Activated naive CD4-positive, alpha-beta T cell treated with anti-CD3 and anti-CD28 coated beads, Interleukin-2, amount 50 U/mL, for 16 hours (primary cell): ENCODE results near the gene NOTCH1.

Experiments used
- DNase-seq: peaks from one replicate; pipeline ENCODE4 v3.0.0-alpha.2; 2020

NOTCH1 gene

DNA sequence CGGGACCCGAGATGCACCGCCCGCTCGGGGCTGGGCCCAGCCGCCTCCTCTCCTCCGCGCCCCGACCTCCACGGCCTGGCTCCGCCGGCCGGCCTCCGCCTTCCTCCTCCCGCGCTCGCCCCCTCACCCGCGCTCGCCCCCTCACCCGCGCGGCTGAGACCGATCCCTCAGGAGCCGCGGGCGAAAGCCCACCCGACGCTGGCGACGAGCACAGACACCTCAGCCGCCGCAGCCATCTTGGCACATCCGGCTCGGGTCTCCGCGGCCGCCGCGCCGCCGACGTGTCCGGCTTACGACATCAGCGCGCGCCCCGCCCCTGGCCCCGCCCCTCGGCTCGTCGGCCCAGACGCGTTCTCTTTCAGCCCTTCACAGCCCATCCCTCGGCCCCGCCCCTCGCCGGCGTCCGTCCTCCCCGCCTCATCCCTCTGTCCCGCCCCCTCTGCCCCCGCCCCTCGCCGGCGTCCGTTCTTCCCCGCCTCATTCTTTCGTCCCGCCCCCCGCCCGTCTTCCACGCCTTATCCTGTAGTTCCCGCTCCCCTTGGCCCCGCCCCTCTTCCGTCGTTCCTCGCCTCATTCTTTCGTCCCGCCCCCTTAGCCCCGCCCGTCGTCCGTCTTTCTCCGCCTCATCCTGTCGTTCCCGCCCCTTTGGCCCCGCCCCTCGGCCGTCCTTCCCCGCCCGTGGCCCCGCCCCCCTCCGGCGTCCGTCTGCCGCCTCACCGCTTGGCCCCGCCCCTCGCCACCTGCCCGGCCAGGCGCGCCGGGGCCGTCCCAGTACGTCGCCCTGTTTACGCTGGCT is 62.9 kb downstream of the NOTCH1 start, which contains the start of gene SEC16A:
Gene SEC16A (minus strand): TSS at position 248 of the 796 bp plus-strand sequence. CDS start 5,425 bp downstream, outside the sequence.
- peak; percentile 100 for DNase-seq

DNA sequence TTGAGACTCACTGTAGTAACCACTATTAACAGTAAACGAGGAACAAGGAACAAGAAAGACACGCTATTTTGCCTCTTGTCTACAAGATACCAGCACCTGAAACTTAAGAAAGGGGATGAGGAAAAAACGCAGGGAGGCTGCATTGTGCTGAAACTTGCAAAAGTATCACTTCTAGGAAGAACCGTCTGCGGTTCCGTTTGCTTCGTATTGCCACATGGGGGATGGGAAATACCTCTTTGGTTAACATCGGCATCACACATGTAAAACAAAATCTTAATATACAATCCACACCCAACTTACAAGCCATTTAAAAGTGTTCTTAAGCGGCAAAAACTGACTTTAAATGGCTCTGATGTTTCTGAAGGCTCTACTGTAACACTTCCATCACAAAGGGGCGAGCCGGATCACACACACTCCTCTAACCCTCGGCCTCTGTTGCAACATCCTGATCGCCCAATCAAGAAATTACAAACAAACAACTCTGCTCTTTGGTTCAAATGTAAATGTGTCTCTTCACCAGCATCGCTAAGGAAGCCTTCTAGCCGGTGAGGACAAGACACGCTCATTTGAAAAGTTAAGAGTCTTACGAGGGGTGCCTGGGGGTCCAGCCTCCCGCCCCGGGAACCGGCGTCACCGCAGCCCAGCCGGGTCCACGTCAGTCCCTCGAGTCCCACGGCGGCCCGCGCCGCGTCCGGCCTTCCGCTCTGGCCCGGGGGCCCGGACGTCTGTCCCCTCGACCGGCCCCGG is 63.6 kb downstream of the NOTCH1 start:
- no peak for DNase-seq

DNA sequence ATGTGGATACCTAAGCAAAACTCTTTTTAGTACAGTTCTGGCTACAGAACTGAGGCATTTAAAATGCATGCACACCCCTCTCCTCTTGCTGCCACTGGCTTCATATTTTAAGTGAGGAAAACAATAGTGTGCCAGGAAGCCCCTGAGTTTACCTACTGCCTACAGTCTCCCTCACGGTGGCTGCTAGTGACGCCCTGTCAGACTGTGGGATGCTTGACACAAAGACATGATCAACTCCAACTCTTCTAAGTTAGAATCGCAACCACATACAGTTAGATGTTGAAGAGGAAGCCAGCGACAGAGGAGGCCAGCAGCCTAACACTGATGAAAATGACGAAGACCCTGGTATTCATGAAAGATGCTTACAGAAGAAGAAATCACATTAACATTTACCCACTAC is 64.3 kb downstream of the NOTCH1 start:
- no peak for DNase-seq

DNA sequence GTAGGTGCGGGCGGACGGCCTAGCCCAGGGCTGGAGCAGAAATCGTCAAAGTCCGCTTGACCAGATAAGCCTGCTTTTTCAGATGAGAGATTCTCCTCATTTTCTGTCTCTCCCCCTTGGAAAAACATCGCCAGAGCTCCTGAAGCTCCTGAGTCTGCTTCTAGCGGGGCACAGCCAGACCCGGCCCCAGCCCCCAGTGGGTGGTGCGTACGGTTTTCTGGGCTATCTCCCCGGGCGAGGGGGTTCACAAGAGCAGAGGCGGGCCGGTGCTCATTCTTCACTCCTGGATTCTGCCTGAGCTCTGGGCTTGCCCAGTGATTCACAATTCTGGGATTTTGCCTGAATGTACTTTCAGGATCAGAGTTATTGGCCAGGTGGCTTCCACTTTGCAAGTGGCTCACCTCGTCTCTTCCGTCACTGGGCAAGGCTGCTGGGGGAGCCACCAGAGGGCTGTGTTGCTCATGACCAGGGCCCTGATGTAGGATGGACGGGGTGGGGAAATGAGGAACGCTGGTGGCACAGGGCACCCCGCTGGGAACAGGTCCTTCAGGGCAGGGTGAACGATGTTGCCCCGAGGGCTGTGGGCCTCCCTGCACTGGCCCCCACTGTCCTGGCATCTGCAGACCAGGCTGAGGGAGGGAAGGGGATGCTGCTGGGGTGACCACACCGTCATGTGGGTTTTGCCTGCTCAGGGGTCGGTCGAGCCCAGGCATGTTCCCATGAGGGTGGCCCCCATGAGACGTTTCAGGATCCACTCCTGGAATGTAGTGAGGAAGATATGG is 69.3 kb downstream of the NOTCH1 start:
- DNase-seq = no peak

DNA sequence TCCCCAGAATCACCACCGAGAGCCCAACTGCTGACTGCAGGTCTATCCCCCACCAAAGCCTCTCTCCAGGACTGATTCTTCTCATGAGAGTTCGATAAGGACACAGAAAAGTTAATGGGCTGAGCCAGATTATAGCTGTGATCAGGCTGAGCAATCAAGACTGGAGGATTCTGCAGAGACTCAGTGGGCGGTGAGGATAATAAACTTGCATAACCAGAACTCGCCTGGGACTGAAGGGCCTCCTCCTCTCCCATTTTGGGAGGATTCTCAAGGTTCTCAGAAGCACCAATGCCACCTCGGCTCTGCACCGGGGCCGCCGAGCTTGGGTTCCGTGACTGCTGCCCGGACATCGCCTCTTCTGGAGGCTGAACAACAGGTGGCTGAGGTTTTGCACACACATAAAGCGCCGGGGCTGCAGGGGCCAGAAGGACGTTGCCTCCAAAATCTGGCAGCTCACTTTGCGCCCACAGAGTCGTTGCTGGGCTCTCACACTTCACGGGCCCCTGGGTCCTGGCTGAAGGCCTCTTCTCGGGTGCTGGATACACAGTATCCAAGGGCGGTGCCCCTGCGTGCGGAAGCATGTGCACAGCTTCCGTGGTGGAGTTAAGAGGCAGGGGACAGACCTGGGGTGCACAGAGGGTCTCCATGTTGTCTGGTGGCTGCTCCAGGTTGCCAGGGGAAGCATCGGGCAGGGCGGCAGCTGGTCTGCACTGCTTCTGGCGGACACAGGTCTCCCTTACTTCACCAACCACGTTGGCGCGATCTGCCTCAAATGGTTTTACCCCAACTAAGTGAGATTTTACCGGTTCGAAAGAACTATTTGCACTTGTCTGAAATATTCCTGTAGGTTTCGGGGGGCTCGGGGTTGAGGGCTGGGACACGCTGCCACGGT is 70.6 kb downstream of the NOTCH1 start:
- no peak for DNase-seq

DNA sequence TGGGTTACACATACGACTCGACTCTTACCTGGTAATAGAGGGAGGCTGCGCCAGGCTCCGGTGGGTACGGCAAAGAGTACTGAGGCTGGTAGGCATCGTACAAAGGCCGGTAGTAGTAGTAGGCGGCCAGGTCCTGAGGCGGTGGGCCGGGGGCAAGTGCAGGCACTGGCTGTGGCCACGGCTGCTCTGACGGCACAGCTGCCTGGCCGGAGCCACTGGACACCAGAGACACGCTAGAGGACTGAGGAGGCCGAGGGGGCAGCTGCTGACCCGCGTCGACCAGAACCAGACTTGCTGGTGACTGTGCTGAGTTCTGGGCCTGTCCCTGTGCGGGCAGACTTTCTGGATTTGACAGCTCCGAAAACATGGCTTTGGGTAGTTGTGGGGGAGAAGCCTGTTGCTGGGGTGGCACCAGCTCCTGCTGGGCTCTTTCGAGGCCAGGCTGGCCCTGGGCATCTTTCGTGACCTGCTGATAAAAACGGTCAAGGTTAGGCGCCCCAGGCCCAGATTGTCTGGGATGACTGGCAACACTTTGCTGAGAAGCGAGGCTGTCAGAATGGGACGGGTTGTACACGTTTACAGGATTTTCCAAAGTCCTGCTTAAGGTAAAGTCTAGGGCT is 71.7 kb downstream of the NOTCH1 start:
- DNase-seq = no peak

DNA sequence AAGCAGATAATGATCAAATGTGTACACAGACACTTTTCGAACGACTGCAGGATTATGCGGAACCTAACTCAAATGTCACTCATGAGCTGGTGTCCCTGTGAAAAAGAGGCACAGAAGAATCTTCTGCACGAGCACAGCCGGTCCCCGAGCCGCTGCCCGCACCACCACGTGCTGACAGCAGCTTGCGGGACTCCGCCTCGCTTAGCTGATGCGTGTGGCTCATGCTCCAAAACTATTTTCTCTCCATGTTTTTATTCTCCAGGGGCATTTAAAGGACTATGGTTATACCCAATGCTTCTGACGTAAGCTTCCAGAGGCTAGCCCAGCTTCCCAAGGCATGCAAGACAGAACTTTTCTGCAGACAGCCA is 72.5 kb downstream of the NOTCH1 start:
- DNase-seq = no peak

DNA sequence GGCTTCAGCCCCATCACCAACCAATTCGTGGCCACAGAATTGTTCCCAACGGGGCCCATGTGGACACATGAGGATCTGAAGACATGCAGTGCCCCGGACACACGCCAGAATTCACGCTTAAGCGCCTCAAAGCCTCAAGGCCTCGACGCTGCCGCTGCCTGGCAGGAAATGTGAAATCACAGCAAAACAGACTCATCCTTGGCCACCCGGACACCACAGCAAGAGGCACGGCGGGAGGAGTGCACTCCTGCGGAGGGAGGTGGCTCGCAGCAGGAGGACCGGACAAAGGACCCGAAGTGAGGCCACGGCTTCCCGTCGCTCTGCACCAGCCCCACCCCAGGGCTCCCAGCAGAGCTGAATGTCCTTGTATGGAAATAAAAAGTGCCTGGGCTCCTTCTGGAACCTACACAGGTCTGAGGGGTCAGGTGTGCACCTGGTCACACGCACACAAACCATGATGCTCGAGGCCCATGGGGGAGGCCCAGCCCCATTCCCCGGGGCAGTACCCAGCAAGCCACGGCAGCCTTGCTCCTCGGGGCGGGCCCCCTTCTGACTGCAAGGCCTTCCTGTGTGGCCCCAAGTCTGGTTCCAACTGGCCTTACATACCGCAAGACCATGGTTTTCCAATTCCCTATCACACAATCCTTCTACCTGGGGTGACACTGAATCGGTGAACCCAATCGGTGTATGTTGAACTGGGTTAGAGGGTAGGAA is 73.1 kb downstream of the NOTCH1 start:
- no peak for DNase-seq

DNA sequence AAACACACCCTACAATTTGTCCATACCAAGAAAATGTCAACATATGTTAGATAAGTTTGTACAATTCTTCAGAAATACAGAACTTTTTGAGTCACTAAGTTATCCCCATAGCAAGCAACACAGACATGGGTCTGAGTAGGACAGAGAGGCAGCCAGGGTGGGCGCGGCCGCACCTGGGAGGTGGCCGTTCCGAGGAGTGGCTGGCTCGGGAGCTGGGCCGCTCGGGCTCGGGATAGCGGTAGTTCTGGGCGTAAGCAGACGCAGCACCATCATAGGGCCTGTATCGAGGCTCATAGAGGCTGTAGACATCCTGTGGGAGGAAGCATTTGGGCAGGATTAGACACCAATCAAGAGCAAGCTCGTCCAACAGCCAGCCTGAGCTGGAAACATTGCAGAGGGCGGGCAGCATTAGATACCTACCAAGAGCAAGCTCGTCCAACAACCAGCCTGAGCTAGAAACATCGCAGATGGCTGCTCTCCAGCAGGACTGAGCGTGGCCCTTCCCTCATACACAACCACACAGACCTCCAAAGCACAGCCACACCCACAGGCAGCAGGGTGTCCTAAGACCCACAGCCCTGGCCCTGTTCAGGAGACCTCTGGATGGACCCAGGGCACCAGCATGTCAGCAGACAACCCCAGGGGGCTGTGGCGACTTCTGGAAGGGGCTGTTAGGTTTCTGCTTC is 73.9 kb downstream of the NOTCH1 start:
- DNase-seq = no peak

DNA sequence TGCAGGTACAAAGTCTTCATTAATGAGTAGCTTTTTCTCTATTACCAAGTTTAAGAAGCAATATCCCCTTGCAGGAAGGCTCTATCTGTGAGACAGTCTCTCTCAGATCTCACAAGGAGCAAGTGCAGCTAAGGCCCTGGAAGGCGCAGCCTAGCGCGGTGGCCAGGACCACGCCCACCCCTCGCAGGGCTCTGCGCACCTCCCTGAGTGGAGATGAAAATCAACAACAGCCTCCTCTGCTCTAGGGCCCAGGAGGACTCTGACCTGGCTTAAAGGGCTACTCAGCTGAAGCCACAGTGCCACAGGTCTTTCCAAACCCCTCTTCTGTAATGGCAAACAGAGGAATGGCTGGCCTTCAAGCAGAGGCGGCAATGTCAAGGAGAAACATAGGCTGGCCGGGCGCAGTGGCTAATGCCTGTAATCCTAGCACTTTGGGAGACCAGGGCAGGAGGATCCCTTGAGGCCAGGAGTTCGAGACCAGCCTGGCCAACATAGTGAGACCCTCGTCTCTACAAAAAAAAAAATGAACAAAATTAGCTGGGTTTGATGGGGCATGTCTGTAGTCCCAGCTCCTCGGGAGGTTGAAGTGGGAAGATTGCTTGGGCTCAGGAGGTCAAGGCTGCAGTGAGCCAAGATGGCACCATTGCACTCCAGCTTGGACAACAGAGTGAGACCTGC is 74.9 kb downstream of the NOTCH1 start:
- no peak for DNase-seq

DNA sequence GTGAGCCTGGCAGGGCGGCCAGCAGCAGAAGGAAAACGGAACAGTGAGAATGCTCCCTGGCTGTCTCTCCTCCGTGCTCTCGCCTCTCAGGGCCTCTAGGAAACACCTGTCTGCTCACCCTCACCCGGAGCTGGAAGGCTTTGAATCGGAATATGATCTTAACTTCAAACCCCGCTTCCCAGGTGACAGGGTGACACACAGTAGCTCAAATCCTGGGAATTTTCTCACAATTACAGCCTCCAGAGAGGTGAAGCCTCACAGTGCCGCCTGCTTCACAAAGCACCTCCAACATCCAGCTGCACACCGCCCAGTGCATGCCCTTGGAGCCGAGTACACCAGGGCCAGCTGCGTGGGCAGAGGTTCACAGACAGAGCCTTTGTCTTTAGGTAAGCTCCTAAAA is 75.5 kb downstream of the NOTCH1 start:
- DNase-seq = no peak

DNA sequence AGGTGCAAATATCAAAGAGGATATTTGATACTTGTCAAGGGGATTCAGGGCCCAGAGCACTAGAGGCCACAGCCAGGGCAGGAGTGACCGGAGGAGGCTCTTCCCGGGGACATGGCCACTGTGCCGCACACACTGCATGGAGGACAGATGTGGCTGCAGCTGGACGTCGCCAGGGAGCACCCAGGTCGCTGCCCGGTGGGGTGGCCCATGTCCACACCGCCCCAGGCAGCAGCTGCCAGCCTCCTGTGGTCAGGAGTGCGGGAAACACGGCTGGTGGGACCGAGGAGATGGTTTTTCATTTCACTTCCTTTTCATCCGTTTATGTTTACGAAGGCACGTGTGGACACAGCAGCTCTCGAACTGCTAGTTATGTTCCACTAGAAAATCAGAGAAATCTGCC is 78.1 kb downstream of the NOTCH1 start:
- no peak for DNase-seq

DNA sequence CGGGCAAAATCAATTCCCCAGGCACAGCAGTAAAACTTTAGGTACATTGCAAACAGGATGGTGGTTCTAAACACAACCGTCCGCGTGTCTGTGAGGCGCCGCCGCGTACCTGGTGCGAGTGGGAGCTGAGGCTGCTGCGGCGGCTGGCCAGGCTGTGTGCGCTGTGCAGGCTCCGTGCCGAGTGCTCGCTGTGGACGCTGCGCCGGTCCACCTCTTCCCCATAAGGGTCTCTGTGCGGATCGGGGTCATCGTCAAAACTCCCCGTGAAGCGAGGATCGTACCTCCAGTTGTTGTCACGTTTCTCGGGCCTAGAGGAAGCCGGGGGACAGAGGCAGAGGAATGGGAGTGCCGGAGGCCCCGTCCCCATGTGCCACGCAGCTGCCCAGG is 79.7 kb downstream of the NOTCH1 start:
- DNase-seq = no peak

DNA sequence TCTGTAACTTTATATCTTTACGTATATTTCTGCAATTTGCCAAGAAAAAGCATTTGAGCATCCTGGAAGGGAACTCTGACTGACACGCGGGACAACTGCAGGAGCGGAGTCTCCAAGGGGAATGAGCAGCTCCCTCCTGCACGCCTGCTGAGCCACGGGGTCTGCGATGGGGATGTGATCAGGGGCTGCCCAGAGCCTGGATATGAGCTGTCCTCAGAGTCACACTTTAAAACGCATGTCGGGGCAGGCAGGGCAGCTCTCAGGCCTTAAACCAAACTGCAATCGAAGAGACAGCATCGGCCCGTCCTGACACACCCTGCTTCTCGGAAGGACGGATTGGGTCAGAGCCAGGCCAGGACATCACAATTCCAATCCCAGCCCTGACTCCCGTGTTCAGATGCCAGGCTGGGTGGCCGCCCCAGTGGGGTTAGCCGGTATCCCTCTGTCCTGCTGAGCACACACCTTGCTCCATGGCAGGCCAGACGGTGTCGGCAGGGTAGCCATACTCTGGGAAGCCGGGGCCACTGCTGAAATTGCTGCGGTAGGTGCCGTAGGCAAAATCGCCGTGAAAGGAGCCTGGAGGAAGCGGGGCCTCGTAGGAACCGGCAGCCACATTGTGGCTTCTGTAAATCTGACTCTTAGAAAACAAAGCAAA is 80.2 kb downstream of the NOTCH1 start:
- DNase-seq = no peak

DNA sequence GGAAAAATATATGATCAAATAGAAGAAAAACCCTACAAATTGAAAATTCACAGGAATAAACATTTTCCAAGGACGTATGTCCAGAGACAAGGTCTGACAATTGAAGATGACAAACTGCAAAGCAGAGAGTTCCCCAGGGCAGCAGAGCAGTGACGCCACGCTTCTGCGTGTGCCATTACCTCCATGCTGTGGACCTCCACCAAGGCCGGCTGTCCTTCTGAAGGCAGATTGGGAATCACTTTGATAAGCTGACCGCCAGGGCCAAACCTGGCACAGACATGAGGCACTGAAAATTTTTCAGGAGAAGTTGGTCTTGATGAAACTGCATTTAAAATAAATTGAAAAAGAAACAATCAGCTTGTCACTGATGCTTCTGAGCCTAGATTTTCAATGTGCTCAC is 81.6 kb downstream of the NOTCH1 start:
- no peak for DNase-seq

DNA sequence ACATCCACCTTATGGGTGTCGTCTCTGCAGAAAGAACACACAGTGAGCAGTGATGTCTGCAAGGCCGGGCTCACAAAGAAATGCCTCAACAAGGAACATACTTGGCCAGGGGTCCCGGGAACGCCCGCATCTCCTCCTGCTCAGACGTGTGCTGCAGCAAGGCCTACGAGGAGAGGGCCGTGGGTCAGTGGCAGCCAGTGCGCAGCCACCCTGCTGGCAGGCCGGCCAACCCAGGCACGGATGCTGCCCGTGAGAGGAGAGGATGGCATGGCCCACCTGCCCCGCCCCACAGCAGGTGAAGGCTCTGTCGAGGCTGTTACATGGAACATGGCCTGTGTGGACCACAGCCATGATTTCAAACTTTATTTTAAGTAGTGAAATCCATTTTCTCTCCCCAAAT is 82.3 kb downstream of the NOTCH1 start:
- DNase-seq = no peak

DNA sequence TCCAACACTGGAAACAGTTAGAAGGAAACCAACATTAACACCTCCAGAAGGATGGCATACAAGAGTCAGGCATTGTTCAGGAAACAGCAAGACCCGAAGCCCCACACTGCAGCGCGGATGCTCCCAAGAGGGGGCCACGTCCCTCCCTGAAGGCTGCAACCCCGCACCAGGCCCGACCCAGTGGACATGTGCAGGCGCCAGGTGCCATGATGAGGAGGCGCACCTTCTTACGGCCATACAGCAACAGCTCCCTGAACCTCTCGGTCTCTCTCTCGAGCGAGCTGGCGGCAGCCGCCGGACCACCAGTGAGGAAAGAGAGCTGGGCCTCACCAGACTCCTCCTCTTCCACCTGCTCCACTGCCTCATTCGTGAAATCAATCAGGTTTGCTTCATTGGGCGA is 83.2 kb downstream of the NOTCH1 start:
- DNase-seq = no peak

DNA sequence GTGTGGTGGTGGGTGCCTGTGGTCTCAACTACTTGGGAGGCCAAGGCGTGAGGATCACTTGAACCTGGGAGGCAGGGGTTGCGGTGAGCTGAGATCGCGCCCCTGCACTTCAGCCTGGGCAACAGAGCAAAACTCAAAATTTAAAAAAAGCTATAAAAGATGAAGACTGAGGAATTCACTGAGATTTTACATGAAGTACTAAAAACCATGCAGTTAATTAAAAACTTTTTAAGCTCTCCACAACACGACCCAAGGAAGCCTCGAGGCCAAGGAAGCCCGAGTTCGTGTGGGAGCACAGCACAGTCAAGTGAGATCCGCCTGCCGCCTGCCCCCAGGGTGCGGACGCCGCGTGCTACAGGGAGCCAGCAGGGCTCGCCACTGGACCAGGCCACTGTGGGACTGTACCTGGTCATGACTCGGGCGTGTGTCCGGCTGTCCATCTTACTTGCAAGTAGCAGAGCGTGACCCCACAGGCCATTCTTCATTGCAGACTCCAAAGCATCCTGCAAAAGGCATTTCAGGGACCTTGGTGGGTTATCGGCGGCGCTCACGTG is 85.0 kb downstream of the NOTCH1 start:
- DNase-seq = no peak

DNA sequence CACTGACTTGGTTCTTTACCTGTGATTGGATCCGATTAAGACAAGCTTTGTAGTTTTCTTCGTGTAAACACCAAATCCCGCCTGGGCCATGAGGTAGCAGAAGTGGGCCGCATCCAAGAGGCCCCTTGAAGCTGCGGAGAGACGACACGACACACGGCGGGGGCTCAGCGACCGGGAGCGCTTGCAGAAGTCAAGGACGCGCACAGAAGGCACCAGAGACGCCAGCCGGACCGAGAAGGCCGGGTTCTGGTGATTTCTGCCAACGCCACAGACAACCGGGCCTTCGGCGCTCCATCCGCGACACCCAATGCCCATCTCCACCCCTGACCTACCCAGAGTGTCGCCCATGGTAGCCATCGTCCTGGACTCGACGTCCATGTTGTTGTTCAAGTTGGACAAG is 86.4 kb downstream of the NOTCH1 start:
- DNase-seq = no peak
